ENCODE measurements around the gene FXYD7. TPM values are rescaled to one million over a fixed set of nuclear protein-coding genes. Genes with fewer than 3 reads are reported as not detected.
"Not testable (repeated sequence)": the region's sequence is repeated elsewhere in the genome, so short reads cannot be mapped to it uniquely, and the experiment has no call there.

Gene FXYD7, protein sequence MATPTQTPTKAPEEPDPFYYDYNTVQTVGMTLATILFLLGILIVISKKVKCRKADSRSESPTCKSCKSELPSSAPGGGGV
- not detected for total RNA-seq

DNA sequence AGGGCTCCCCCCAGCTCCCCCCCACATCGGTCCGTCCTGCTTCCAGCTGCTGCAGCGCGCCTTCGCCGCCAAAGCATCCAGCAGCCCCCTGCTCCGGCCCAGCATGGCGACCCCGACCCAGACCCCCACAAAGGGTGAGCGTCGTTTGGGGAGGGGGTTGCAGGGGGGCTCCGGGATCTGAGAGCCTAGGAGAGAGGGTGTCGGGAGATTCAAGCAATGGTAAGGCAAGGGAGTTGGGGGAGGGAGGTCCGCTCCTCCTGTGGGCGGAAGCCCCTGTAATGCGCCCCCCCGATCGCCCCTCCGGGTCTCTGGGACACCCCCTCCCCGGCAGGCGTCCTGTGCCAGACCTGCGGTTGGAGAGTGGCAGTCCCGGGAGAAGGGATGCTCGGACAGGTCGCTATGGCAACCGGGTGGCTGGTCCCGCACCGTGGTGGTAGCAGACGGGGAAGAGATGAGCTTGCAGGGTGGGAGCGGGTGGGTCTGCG lies at the start of gene FXYD7:
TSS of gene FXYD7 (plus strand) at position 25 of the 485 bp plus-strand sequence. CDS start at position 104, 79 bp downstream.
- H3K9me3 Mint-ChIP-seq = no peaks in the 10 kb centered on the region
- H3K27ac Mint-ChIP-seq = no peak within 1 kb of the TSS
- H3K27me3 Mint-ChIP-seq = peaks cover 10 to 18% of the 10 kb centered on the region in 2 donors
- no peaks in the 10 kb centered on the region for H3K36me3 Mint-ChIP-seq
- H3K4me3 Mint-ChIP-seq = peak within 1 kb of the TSS; percentile 75
- no peak for DNase-seq (ENCODE audit: low spot score)
- H3K4me1 Mint-ChIP-seq (ENCODE audit: low read depth in 2 of 2) = peaks cover 20 to 25% of the 10 kb centered on the region in 2 donors
- no peak for ATAC-seq

DNA sequence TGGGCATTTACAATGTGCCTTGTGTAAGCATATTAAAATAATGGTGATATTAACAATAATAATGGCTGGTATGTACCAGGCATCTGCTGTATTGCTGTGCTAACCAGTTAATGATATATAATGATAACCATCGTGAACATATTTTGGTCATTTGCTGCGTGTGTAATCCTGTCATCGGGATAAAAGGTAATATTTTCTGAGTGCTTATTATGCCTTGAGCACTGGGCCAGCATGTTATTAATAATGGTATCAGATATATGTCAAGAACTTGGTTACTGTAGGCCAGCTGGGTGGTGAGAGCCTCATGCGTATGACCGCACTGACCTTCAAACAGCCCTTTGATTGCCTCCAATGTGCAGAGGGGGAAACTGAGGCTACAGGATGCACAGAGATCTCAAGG lies 49.6 kb upstream of the FXYD7 start:
- no peak for ATAC-seq
- no peak for DNase-seq (ENCODE audit: low spot score)
- H3K27ac Mint-ChIP-seq = no peak overlapping the region
- peaks cover 0 to 6% of the 10 kb centered on the region in 2 donors for H3K27me3 Mint-ChIP-seq
- no peaks in the 10 kb centered on the region for H3K9me3 Mint-ChIP-seq
- no peak overlapping the region for H3K4me3 Mint-ChIP-seq
- H3K36me3 Mint-ChIP-seq = no peaks in the 10 kb centered on the region
- H3K4me1 Mint-ChIP-seq (ENCODE audit: low read depth in 2 of 2) = no peaks in the 10 kb centered on the region

GRCh38 chr19:35093941-35094647 lies 49.0 kb upstream of the FXYD7 start:
- Mint-ChIP-seq H3K36me3 (no peaks in the 10 kb centered on the region), H3K27me3 (peaks cover 0 to 6% of the 10 kb centered on the region in 2 donors), H3K27ac (no peak overlapping the region), H3K4me1 (ENCODE audit: low read depth in 2 of 2) (no peaks in the 10 kb centered on the region), H3K9me3 (no peaks in the 10 kb centered on the region), H3K4me3 (no peak overlapping the region)
- DNase-seq (ENCODE audit: low spot score) (no peak), ATAC-seq (peak in 1 of 2 donors; percentile 14)

- Mint-ChIP-seq H3K4me1 (ENCODE audit: low read depth in 2 of 2) (no peaks in the 10 kb centered on the region), H3K27me3 (peaks cover 0 to 6% of the 10 kb centered on the region in 2 donors), H3K27ac (no peak overlapping the region), H3K9me3 (no peaks in the 10 kb centered on the region), H3K4me3 (no peak overlapping the region), H3K36me3 (no peaks in the 10 kb centered on the region)
- DNase-seq (ENCODE audit: low spot score) = no peak
- ATAC-seq = no peak
Measured at GRCh38 chr19:35094656-35095055, 48.4 kb upstream of the FXYD7 start.

GRCh38 chr19:35095667-35096368 lies 47.2 kb upstream of the FXYD7 start:
- no peak for ATAC-seq
- H3K27ac Mint-ChIP-seq = no peak overlapping the region
- no peaks in the 10 kb centered on the region for H3K4me1 Mint-ChIP-seq (ENCODE audit: low read depth in 2 of 2)

DNA sequence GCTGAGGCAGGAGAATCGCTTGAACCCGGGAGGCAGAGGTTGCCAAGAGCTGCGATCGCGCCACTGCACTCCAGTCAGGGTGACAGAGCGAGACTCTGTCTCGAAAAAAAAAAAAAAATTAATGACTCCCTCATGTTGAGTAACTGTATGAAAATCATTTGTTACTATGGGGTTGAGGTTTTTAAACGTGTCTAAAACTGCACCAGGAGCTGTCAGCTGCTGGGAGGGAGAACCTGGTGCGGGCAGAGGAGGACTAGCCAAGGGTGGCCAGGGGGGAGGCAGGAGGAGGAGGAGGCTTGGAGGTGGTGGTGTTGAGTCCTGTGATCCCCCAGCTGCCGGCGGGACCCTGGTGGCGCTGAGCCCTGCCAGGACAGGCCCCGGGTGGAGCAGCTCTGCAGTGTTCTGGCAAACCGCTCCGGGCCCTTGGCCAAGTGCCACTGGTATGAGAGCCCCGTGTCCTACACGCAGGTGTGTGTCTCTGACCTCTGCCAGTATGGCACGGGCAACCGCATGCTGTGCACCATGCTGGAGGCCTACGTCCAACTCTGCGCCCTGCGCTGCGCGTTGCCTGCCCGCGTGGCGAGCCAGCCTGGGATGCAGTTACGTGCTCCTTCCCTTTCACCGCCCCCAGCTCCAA lies 44.5 kb upstream of the FXYD7 start:
- DNase-seq (ENCODE audit: low spot score) = no peak

More at GRCh38 chr19:35095667-35096368, 47.2 kb upstream of the FXYD7 start:
- Mint-ChIP-seq H3K27me3 (peaks cover 0 to 6% of the 10 kb centered on the region in 2 donors), H3K36me3 (no peaks in the 10 kb centered on the region), H3K9me3 (no peaks in the 10 kb centered on the region), H3K4me3 (no peak overlapping the region)
- no peak for DNase-seq (ENCODE audit: low spot score)

GRCh38 chr19:35099155-35099896 lies 43.7 kb upstream of the FXYD7 start:
- peak in 1 of 2 donors; percentile 29 for ATAC-seq
- H3K9me3 Mint-ChIP-seq = no peaks in the 10 kb centered on the region
- H3K4me1 Mint-ChIP-seq (ENCODE audit: low read depth in 2 of 2) = no peaks in the 10 kb centered on the region
- no peak overlapping the region for H3K27ac Mint-ChIP-seq
- H3K36me3 Mint-ChIP-seq = no peaks in the 10 kb centered on the region
- H3K4me3 Mint-ChIP-seq = no peak overlapping the region
- DNase-seq (ENCODE audit: low spot score) = no peak
- peaks cover 0 to 6% of the 10 kb centered on the region in 2 donors for H3K27me3 Mint-ChIP-seq

More for the DNA sequence above, 44.5 kb upstream of the FXYD7 start:
- Mint-ChIP-seq H3K4me3 (no peak overlapping the region), H3K27me3 (peaks cover 0 to 6% of the 10 kb centered on the region in 2 donors), H3K27ac (no peak overlapping the region), H3K9me3 (no peaks in the 10 kb centered on the region), H3K36me3 (no peaks in the 10 kb centered on the region), H3K4me1 (ENCODE audit: low read depth in 2 of 2) (no peaks in the 10 kb centered on the region)
- ATAC-seq = peak; percentile 17 to 40

- ATAC-seq (no peak), DNase-seq (ENCODE audit: low spot score) (no peak)
- H3K9me3 Mint-ChIP-seq = no peaks in the 10 kb centered on the region
- H3K27ac Mint-ChIP-seq = no peak overlapping the region
- H3K4me3 Mint-ChIP-seq = no peak overlapping the region
- H3K4me1 Mint-ChIP-seq (ENCODE audit: low read depth in 2 of 2) = no peaks in the 10 kb centered on the region
- H3K27me3 Mint-ChIP-seq = peaks cover 0 to 6% of the 10 kb centered on the region in 2 donors
- no peaks in the 10 kb centered on the region for H3K36me3 Mint-ChIP-seq
Measured at GRCh38 chr19:35099897-35100275, 43.2 kb upstream of the FXYD7 start.

- Mint-ChIP-seq H3K27ac (no peak overlapping the region), H3K9me3 (no peaks in the 10 kb centered on the region), H3K36me3 (no peaks in the 10 kb centered on the region), H3K27me3 (peaks cover 0 to 5% of the 10 kb centered on the region in 2 donors), H3K4me3 (no peak overlapping the region), H3K4me1 (ENCODE audit: low read depth in 2 of 2) (no peaks in the 10 kb centered on the region)
- DNase-seq (ENCODE audit: low spot score) (no peak), ATAC-seq (no peak)
Measured at GRCh38 chr19:35100588-35101533, 42.2 kb upstream of the FXYD7 start.

DNA sequence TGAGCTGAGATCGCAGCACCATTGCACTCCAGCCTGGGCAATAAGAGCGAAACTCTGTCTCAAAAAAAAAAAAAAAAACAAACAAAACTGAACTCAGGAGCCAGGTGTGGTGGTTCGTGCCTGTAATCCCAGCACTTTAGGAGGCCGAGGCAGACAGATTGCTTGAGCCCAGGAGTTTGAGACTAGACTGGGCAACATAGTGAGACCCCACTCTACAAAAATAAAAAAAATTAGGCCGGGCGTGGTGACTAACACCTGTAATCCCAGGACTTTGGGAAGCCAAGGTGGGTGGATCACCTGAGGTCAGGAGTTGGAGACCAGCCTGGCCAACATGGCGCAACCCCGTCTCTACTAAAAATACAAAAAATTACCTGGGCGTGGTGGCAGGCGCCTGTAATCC lies 41.1 kb upstream of the FXYD7 start:
- H3K36me3 Mint-ChIP-seq; H3K27me3 Mint-ChIP-seq; ATAC-seq; DNase-seq (ENCODE audit: low spot score); H3K27ac Mint-ChIP-seq; H3K4me1 Mint-ChIP-seq (ENCODE audit: low read depth in 2 of 2); H3K4me3 Mint-ChIP-seq; H3K9me3 Mint-ChIP-seq: not testable (repeated sequence)

DNA sequence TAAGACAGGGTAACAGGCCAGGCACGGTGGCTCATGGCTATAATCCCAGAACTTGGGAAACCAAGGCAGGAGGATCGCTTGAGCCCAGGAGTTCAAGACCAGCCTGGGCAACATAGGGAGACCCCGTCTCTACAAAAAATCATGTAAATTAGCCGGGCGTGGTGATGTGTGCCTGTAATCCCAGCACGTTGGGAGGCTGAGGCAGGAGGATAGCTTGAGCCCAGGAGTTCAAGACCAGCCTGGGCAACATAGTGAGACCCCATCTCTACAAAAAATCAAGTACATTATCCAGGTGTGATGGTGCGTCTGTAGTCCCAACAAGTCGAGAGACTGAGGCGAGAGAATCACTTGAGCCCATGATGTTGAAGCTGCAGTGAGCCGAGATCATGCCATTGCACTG lies 39.4 kb upstream of the FXYD7 start:
- not testable (repeated sequence) for H3K9me3 Mint-ChIP-seq; H3K4me1 Mint-ChIP-seq (ENCODE audit: low read depth in 2 of 2); H3K36me3 Mint-ChIP-seq; H3K27ac Mint-ChIP-seq; ATAC-seq; DNase-seq (ENCODE audit: low spot score); H3K4me3 Mint-ChIP-seq; H3K27me3 Mint-ChIP-seq

DNA sequence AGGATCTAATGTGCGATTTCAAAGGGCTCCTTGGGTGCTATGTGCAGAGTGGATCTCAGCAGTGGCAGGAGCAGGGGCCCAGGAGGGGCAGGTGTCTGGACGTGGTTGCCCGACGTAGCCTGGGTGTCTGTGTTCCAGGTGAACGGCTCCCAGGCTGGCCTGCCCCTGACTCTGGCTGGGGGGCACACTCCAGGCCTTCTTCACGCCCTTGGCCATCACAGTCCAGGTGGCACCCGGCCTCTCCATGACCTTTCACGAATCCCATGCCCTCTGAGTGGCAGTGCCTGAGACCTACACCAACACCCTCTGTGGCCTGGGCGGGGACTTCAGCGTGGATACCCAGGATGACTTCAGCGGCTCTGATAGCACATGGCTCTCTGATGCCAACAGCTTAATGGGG lies 38.7 kb upstream of the FXYD7 start:
- Mint-ChIP-seq H3K27ac (no peak overlapping the region), H3K4me1 (ENCODE audit: low read depth in 2 of 2) (no peaks in the 10 kb centered on the region), H3K36me3 (no peaks in the 10 kb centered on the region), H3K9me3 (no peaks in the 10 kb centered on the region), H3K4me3 (no peak overlapping the region), H3K27me3 (no peaks in the 10 kb centered on the region)
- ATAC-seq = peak in 1 of 2 donors; percentile 23
- DNase-seq (ENCODE audit: low spot score) = no peak
